KMS-11 (cell line): ENCODE data around the gene HNRNPC.

ENCODE experiments used
- H2AFZ ChIP-seq: fragments of 200-600 bp; sonication (generic); 2 replicates; pipeline ENCODE4 v1.6.1; 2016; ENCODE audit warnings: antibody characterized with exemption, mixed run types, low read depth
- H3K27ac ChIP-seq: fragments of 200-600 bp; sonication (generic); 2 replicates; pipeline ENCODE4 v1.6.1; 2016; ENCODE audit warnings: mild to moderate bottlenecking, mixed run types
- H3K27me3 ChIP-seq: fragments of 200-600 bp; sonication (generic); 2 replicates; pipeline ENCODE4 v1.6.1; 2017; ENCODE audit warnings: mild to moderate bottlenecking, low read depth, mixed run types, moderate library complexity; ENCODE audit not compliant: insufficient read depth
- H3K36me3 ChIP-seq: fragments of 200-600 bp; sonication (generic); 2 replicates; pipeline ENCODE4 v1.6.1; 2017; ENCODE audit warnings: mild to moderate bottlenecking, mixed run types; ENCODE audit not compliant: insufficient read depth
- H3K4me1 ChIP-seq: fragments of 200-600 bp; sonication (generic); 2 replicates; pipeline ENCODE4 v1.6.1; 2016; ENCODE audit warnings: mild to moderate bottlenecking, low read depth, mixed run types; ENCODE audit not compliant: poor library complexity, severe bottlenecking
- H3K4me2 ChIP-seq: fragments of 200-600 bp; sonication (generic); 2 replicates; pipeline ENCODE4 v1.7.0; 2016; ENCODE audit warnings: mild to moderate bottlenecking, mixed run types
- H3K4me3 ChIP-seq: fragments of 200-600 bp; sonication (generic); IDR thresholded peaks from 2 replicates; pipeline ENCODE4 v1.6.1; 2017; ENCODE audit warnings: low read depth, low read length, mixed read lengths; ENCODE audit not compliant: insufficient read depth
- H3K79me2 ChIP-seq: fragments of 200-600 bp; sonication (generic); 2 replicates; pipeline ENCODE4 v1.6.1; 2016; ENCODE audit warnings: low read depth, mixed run types; ENCODE audit not compliant: insufficient read depth
- H3K9ac ChIP-seq: fragments of 200-600 bp; sonication (generic); 2 replicates; pipeline ENCODE4 v1.6.1; 2016; ENCODE audit warnings: mild to moderate bottlenecking, mixed run types
- H4K20me1 ChIP-seq: fragments of 200-600 bp; sonication (generic); 2 replicates; pipeline ENCODE4 v1.6.1; 2016; ENCODE audit warnings: mild to moderate bottlenecking, mixed run types; ENCODE audit not compliant: insufficient read depth
- CTCF ChIP-seq: fragments of 200-600 bp; sonication (generic); conservative IDR thresholded peaks from 2 replicates; pipeline ENCODE4 v1.6.1; 2017; ENCODE audit warnings: low read depth, mild to moderate bottlenecking, antibody characterized with exemption, low read length, moderate library complexity, mixed read lengths

HNRNPC gene

GRCh38 chr14:21194597-21194996, 74.6 kb downstream of the HNRNPC start:
- H3K4me3 ChIP-seq = no peak overlapping the region
- no peak overlapping the region for H2AFZ ChIP-seq
- no peaks in the 10 kb centered on the region for H3K79me2 ChIP-seq
- no peak overlapping the region for H3K9ac ChIP-seq
- no peak overlapping the region for H3K27ac ChIP-seq
- H3K27me3 ChIP-seq = no peaks in the 10 kb centered on the region
- H3K36me3 ChIP-seq = no peaks in the 10 kb centered on the region
- H4K20me1 ChIP-seq = no peaks in the 10 kb centered on the region
- no peak overlapping the region for H3K4me2 ChIP-seq
- H3K4me1 ChIP-seq = peaks cover 19% of the 10 kb centered on the region
- TF ChIP-seq CTCF = no peak

GRCh38 chr14:21192875-21193535, 76.2 kb downstream of the HNRNPC start:
- Histone ChIP-seq H3K36me3 (no peaks in the 10 kb centered on the region), H3K4me2 (no peak overlapping the region), H3K4me1 (peaks cover 19% of the 10 kb centered on the region), H3K4me3 (no peak overlapping the region), H4K20me1 (no peaks in the 10 kb centered on the region), H3K27ac (no peak overlapping the region), H3K27me3 (no peaks in the 10 kb centered on the region), H2AFZ (no peak overlapping the region), H3K9ac (no peak overlapping the region), H3K79me2 (no peaks in the 10 kb centered on the region)
- no peak for TF ChIP-seq CTCF

GRCh38 chr14:21192447-21192822, 76.8 kb downstream of the HNRNPC start:
- Histone ChIP-seq H3K9ac (no peak overlapping the region), H2AFZ (peak overlapping the region; percentile 67)

GRCh38 chr14:21191809-21192446, 77.3 kb downstream of the HNRNPC start:
- no peaks in the 10 kb centered on the region for H3K36me3 ChIP-seq
- H3K27ac ChIP-seq = peak overlapping the region; percentile 77
- H4K20me1 ChIP-seq = no peaks in the 10 kb centered on the region
- peaks cover 19% of the 10 kb centered on the region for H3K4me1 ChIP-seq
- no peak overlapping the region for H3K4me3 ChIP-seq
- H3K27me3 ChIP-seq = no peaks in the 10 kb centered on the region
- peak overlapping the region; percentile 67 for H2AFZ ChIP-seq
- peak overlapping the region; percentile 68 for H3K4me2 ChIP-seq
- peak overlapping the region; percentile 52; the same call in 1 of the 2 replicates for H3K9ac ChIP-seq
- no peaks in the 10 kb centered on the region for H3K79me2 ChIP-seq
- no peak for TF ChIP-seq CTCF

More at GRCh38 chr14:21192447-21192822, 76.8 kb downstream of the HNRNPC start:
- Histone ChIP-seq H3K27ac (no peak overlapping the region), H3K4me2 (peak overlapping the region; percentile 68), H3K36me3 (no peaks in the 10 kb centered on the region), H3K4me3 (no peak overlapping the region), H3K4me1 (peaks cover 19% of the 10 kb centered on the region), H3K79me2 (no peaks in the 10 kb centered on the region), H4K20me1 (no peaks in the 10 kb centered on the region), H3K27me3 (no peaks in the 10 kb centered on the region)
- no peak for TF ChIP-seq CTCF
